NCI-H146 treated with DMSO at 0.1 percent for 48 hours (cell line): ENCODE measurements around the gene AP3S2.
A peak's percentile ranks its signal among the peaks of the same experiment; 100 is the strongest.
"Not testable (repeated sequence)": the region's sequence is repeated elsewhere in the genome, so short reads cannot be mapped to it uniquely, and the experiment has no call there.

Experiments
- DNase-seq: peaks from one replicate; lab custom pipeline; 2025; ENCODE audit not compliant: unreplicated experiment; lab: John Stamatoyannopoulos, UW

AP3S2 gene

DNA sequence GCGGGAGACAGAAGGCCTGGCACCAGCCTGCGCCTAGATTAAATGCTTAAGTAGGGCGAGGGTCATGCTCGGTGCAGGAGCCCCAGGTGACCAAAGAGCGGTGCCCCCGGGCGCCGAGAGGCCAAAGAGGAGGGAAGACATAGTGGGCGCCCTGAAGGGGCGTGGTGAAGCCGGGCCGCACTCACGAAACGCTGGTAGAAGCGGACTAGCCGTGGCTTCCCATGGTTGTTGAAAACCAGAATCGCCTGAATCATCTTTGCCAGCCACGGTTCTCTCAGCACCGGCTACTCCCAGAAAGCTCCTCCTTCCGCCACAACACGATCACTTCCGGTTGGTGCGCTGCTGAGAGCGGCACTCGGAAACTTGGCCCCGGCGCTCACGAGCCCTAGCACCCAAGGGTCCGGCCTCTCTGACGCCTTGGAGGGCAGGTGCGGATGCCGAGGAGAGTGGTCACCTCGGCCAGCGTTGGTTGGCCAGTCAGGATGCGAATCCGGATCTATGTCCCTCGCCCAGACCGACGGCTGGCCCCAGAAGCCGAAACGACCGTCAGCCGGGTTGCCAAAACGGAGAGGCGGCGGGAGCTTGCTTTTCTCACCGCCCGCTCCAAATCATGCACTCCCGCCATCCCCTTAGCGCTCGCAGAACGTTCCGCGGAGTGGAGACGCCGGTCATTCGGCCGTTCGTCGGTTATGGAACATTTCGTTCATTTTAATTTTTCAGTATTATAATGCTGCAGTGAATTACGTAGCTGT, at the start of gene AP3S2:
TSS of gene AP3S2 (minus strand) at position 299 of the 752 bp plus-strand sequence. CDS start at position 254, 45 bp downstream.
- DNase-seq, result peak; percentile 74

DNA sequence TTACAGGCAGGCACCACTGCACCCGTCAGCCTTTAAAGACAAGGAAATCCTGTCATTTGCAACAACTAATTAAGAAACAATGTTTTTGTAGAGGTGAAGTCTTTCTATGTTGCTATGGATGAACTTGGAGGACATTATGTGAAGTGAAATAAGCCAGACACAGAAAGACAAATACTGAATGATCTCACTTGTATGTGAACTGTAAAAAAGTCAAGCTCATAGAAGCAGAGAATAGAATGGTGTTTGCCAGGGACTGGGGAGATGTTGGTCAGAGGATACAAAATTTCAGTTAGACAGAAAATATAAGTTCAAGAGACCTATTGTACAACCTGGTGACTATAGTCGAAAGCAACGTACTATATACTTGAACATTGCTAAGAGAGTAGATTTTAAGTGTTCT, 46.1 kb upstream of the AP3S2 start:
- DNase-seq, result no peak

DNA sequence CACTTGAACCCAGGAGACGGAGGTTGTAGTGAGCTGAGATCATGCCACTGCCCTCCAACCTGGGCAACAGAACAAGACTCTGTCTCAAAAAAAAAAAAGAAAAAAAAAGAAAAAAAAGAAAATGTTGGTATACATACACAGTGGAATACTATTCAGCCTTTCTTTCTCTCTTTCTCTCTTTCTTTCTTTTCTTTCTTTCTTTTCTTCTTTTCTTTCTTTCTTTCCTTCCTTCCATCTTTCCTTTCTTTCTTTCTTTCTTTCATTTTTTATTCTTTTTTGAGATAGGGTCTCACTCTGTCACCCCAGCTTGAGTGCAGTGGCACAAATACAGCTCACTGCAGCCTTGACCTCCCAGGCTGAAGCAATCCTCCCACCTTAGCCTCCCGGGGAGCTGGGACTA, 45.6 kb upstream of the AP3S2 start:
- not testable (repeated sequence) for DNase-seq

DNA sequence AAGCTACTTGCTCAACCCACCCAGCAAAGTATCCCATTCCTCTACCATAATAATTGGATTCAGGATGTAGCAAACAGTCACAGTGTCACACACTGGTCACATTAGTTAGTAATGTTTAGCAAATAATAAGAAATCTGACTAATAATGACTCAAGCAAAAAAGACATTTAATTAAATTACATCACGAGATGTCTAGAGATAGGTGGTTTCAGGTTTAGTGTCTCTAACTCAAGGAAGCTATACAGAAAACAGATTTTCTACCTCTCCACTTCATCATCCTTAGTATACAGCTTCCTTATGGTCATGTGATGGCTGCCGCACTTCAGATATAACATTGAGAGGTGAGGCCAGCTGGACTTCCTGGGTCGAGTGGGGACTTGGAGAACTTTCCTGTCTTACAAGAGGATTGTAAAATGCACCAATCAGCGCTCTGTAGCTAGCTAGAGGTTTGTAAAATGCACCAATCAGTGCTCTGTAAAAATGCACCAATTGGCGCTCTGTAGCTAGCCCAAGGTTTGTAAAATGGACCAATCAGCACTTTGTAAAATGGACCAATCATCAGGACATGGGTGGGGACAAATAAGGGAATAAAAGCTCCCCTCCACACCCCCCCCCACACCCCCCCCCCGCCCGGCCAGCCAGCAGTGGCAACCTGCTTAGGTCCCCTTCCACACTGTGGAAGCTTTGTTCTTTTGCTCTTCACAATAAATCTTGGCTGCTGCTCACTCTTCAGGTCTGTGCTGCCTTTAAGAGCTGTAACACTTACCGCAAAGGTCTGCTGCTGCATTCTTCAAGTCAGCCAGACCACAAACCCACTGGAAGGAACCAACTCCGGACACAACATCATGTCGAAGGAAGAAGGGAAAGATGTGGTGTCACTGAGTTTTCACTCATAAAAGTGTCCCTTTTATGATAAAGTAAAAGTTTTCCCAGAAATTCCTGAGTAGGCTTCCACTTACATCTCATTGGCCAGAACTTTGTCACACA, 43.9 kb upstream of the AP3S2 start:
- no peak for DNase-seq

DNA sequence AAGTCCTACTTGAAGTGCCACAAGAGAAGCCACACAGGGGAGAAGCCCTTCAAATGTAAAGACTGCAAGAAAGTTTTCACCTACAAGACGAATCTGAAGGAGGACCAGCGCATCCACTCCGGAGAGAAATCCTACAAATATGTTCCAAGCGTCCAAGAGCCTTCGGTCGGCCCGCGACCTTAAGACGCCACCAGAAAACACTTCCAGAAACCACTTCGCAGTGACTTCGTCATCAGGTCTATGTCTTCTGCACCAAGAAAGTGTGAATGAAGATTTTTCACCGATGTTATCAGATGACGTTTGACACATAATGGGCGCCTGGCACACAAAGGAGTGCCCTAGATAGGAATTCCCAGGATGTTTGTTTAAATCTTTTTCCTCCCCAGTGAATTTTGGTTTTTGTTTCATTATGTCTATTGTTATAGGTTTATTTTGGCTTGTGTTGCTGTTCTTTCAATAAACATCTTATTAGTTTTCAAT, 43.0 kb upstream of the AP3S2 start:
- no peak for DNase-seq

DNA sequence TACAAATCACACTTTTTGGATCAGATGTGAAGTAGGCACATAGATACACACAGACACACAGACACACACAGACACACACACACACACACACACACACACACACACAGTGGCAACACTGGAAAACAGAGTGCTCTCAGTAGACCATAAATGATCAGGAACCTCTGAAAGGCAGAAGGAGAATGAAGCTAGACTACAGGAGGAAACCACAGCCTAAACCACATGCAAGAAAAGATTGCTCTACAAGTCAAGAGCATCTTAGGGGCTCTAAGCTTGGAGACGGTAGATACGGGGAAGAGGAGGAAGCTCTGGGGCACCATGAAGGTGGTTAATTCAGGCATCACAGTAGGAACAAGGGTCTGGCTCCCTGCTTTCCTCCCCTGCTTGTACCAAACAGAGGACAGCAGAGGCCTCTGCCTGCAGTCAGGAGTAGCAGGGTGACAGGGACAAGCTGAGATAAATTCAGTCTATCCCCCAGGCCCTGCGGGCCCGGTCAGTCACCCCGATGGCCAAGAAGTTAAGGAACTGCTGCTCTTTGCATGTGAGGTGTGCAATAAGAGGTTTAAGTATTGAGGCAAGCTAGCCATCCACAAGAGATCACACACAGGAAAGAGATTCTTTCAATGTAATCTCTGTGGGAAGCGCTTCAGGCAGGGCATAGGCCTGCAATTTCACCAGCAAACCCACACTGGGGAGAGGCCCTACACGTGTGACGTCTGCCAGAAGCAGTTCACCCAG, 42.4 kb upstream of the AP3S2 start:
- no peak for DNase-seq

DNA sequence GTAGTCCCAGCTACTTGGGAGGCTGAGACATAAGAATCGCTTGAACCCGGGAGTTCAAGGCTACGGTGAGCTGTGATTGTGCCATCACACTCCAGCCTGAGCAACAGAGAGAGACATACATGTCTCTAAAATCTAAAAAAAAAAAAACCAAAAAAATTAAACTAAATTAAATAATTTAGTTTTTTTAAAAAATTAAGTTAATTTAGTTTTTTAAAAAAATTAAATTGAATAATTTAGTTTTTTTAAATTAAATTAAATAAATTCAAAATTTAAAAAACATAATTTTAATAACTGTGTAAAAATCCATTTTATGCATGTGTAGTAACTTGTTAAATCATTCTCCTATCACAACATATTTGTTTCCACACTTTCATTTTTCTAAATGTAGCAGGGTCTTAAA, 39.1 kb upstream of the AP3S2 start:
- no peak for DNase-seq

DNA sequence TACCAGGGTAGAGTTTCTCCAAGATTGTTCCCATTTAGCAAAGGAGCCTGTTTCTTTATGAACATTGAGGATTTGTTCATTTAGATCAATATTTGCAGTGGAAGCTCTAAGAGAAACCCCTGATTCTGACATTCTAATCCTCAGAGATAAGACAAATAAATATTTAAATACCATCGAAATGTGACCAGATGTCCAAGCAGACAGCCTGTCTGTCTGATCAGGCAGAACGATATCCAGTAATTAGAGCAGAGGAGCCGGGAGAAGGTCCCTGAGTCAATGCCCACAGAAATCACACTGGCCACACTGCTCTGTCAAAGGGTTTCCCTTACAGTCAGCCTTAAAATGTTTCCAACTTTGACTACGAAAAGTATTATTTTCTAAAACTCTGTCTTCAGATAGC, 34.6 kb upstream of the AP3S2 start:
- DNase-seq, result no peak

DNA sequence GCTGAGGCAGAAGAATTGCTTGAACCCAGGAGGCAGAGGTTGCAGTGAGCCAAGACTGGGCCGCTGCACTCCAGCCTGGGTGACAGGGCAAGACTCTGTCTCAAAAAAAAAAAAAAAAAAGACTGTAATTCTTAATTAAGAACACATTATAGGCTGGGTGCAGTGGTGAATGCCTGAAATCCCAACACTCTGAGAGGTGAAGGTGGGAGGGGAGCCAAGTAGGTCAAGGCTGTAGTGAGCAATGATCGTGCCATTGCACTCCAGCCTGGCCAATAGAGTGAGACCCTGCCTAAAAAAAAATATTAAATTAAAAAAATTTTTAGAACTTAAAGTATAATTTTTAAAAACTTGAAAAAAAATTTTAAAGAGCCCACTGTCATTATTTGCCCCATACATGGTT, 32.4 kb upstream of the AP3S2 start:
- DNase-seq, result no peak

DNA sequence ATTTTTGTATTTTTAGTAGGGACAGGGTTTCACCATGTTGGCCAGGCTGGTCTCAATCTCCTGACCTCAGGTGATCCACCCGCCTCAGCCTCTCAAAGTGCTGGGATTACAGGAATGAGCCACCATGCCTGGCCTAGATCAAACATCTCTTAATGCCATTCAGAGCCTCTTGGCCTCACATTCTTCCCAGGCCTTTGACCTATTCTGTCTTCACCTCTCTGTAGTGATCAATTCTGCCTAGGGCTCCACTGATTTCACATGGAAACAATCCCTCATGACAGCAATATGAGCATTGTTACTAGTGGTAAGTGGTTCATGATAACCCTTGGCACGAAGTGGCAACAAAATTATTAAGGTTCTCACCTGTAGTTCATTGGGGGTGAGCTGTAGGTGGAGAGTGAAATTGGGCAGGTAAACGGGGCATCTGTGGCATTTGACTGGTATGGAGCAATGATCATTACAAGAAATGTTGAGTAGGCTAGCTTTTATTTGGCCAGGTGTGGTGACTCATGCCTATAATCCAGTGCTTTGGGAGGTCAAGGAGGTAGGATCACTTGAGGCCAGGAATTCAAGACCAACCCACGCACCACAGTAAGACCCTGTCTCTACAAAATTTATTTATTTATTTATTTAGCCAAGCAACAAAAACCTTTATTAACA, 23.8 kb upstream of the AP3S2 start:
- no peak for DNase-seq

DNA sequence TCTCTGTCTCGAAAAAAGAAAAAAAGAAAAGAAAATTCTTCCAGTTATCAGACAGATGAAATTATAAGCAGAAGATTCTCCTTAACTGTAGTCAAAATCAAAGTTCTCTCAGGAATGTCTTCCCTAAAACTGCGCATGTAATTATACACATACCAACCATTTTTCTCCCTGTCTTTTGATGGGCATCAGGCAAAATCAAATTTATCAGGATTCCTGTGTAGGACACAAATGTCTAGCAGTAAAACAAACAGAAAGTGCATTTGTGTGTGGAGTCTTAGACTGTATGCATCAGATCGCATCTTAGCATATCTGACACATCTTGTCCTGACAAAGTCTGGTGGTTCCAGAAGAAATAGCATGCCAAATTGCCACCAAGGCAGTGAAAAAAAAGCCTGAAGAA, 22.9 kb upstream of the AP3S2 start:
- DNase-seq, result no peak

DNA sequence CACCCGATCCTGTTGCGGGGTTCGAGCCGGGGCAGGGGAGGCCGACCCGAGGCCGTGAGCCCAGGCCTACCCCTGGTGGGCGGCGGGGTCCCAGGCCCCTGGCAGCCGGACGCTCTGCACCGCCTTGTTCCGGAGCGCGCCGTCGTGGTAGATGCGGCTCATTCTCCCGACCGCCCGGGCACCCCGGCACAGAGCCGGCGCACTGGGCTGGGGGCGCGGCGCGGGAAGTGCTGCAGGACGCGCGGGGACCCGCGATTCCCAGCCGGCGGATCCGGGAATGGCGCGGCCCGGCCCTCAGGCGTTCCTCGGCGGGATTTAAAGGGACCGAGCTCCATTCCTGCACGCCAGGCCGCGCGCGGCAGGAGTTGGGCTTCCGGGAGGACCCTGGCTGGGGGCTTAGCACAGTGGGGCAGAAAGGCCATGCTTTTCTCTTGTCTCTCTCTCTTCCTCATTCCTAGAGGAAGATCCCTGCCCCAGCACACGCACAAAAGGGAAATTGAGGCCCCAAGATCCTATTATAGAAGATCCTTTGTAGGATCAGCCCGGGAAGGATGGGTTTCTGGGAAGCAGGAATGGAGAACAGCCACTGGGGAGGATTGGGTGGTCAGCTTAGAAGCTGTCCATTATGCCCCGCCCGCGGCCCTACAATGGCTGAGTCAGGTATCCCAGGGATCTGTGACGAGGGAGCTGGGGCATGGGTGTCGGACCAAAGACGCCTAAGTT, 19.0 kb upstream of the AP3S2 start, which contains the start of gene ARPIN:
TSS of gene ARPIN (minus strand) at position 279 of the 723 bp plus-strand sequence. CDS start at position 162, 117 bp downstream.
- peak; percentile 23 for DNase-seq

DNA sequence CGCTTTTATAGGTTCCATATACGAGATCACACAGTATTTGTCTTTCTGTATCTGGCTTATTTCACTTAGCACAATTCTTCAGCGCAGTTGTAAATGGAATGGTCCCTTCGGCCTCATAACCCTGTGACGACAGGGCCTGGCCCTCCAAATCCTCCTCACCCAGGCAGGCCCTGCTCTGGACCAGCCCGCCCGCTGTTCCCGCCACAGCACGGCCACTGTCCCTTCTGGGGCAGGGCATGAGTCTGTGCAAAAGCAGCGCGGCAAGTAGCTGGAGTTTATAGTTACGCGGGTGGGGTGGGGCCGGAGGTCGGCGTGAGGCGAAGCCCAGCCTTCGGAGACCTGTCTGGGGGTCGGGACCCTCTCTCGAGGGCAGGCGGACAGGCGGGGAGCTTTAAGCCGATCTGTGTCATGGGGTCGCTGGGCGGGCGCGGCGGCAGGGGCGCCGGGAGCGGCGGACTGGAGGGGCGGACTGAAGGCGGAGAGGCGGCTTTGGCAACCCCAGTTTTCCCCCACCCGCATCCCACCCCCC, 18.4 kb upstream of the AP3S2 start:
- DNase-seq, result no peak

DNA sequence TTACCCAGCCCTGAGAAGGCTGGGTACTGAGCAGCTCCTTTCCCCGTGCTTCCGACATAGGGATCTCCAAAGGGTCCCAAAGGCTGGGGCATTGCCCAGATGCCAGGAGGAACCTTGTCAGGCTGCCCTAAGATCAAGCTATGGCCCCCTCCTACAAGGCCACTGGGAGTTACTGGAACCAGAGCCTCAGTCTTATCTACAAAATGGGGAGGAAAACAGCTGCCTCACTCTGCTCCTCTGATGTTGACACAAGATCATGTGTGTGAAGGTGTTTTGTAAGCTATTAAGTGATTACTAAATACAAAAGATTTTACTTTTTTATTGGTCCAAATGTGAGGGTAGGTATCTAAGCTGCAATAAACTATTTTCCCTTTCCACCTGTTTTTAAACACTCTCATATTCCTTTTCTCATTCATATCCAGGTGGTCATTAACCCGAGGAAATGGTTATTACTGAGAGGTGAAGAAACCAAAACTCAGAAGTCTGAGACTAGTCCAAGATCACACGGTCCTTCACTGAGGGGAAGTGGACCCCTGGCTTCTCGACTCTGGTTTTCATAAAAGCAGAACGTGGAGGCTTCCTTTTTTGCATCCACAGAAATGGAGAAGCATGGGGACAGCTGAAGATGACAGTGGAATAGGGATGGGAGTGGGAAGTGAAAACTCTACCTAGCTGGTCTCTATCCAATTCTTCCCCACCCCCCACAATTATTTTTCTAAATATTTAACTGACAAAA, 17.3 kb upstream of the AP3S2 start:
- no peak for DNase-seq

DNA sequence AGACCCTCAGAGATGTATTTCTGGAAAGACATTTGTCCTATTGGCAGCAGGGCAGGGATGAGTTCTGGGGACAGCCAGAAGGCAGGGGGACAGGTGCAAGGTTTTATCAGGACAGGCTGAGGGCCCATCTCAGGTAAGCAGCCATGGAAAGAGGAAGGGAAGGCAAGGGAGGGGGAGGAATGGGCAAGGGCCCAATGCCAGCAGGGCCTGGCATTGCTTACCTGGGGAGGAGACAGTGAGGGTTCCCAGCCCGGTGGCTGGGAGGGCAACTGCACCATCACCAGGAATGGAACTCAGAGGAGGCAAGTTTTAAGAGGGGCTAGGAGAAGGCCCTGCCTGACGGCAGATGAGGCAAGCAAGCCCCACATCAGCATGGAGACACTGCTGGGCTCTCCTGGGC, 15.8 kb upstream of the AP3S2 start:
- DNase-seq, result no peak

DNA sequence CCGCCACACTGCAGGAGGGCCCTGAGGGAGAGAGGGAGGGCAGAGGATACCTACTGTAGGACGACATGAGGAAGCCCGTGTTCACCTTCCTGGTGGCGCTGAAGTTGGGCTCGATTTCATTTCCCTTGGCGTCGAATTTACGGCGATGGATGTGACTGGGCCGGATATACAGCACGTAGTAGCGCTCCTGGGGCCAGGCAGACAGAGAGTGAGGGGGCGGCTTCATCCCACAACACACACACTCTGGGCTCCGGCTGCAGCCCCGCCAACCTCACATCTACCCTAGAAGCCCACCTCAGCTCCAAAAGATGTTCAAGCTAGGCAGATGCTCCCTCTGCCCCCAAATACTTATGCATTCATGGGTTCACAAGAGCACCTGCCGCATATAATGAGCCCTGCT, 14.4 kb upstream of the AP3S2 start:
- DNase-seq, result no peak

DNA sequence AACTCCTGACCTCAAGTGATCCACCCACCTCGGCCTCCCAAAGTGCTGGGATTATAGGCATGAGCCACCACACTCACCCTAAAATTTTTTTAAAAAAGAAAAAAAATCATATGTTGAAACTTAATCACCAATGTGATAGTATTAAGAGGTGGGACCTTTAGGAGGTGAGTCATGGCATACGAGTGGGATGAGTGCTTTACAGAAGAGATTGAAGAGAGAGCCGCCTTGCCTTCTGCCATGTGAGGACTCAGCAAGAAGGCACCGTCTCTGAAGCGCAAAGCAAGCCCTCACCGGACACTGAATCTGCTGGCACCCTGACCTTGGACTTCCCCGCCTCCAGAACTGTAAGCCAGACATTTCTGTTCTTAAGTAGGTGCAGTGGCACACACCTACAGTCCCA, 13.5 kb upstream of the AP3S2 start:
- no peak for DNase-seq

DNA sequence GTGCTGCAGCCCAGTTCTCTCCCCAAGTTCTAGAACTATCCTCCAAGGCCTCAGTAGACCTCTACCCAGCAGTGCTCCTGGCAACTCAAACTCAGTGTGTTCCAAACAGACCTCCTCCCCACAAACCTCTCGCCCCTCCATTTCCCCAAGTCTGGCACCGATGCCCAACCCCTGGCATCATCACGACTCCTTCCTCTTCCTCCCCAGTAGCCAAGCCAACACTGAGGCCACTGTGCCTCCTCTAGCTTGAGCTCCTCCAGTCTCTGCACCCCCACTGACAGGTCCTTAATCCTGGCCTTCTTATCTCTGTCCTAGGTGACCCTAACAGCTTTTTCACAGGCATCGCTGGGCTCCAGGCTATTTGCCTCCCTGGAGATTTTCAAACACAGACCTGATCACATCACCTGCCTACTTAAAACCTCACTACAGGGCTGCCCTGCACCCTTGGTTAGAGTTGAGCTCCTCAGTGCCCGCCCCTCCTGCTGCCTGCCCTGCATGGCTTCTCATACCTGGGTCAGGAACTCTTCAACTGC, 12.1 kb upstream of the AP3S2 start:
- DNase-seq, result no peak

DNA sequence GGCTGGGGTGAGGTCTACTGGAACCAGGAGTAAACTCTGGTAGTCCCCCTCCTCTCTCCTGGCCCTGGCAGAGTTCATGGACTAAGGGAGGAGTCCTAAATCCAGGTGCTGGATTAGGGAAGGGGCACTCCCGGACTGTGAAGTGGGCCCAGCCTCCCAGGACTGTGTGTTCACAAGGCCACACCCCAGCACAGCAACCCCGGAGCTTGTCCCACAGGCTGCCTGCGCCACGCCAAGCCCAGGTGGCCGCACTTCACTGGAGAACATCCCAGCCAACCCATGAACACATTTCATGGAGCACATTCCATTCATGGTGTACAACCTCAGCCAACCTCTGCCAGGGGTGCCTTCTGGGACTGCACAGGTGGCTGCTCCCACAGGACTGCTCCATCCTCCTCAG, 10.7 kb upstream of the AP3S2 start:
- DNase-seq, result no peak
